ENCODE data around the gene THY1. TPM values are rescaled to one million over a fixed set of nuclear protein-coding genes. Genes with fewer than 3 reads are reported as not detected.

THY1 gene
- total and polyA plus RNA-seq, 8 donors: 28.7 to 130 (median 46.9) TPM

DNA sequence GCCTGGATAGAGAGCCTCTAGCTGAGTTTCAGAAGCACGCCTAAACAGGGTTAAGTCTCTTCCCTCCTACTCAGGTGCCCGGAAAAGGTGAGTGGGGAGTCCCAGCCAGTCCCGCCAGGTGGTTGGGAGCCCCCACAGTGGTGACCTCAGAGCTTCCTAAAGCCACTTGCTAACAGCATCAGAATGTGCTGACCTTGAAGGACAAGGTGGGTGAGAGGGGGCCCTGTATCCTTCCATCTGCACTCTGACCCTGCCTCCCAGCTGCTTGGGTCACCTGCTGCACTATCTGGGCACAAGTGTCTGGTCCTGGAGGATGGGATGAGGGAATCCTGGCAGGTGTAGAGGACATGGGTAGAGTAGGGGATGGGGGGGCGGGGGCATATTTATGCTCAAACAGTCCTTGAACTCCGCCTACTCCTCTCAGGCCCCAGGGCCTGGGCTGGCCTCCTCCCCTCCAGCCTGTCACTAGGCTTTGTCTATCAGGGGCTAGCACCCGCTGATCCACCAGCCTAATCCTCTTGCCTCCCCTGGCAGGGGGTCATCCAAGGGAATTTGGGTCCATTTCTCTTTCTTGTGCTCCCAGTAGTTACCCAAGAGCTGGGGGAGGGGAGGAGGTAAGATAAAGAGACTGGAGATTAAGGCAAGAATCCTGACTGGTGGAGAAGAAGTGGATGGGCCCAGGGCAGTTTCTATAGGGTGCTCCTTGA, 44.9 kb downstream of the THY1 start:
- H3K9me3 ChIP-seq: no peaks in the 10 kb centered on the region
- no peak for ATAC-seq
- DNase-seq: peak in 1 of 4 donors; percentile 17
- no peak overlapping the region for H3K4me3 ChIP-seq
- TF ChIP-seq, protein P1, sequence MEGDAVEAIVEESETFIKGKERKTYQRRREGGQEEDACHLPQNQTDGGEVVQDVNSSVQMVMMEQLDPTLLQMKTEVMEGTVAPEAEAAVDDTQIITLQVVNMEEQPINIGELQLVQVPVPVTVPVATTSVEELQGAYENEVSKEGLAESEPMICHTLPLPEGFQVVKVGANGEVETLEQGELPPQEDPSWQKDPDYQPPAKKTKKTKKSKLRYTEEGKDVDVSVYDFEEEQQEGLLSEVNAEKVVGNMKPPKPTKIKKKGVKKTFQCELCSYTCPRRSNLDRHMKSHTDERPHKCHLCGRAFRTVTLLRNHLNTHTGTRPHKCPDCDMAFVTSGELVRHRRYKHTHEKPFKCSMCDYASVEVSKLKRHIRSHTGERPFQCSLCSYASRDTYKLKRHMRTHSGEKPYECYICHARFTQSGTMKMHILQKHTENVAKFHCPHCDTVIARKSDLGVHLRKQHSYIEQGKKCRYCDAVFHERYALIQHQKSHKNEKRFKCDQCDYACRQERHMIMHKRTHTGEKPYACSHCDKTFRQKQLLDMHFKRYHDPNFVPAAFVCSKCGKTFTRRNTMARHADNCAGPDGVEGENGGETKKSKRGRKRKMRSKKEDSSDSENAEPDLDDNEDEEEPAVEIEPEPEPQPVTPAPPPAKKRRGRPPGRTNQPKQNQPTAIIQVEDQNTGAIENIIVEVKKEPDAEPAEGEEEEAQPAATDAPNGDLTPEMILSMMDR (IDR thresholded peaks at IDR 0.05): no peak
- peaks cover 10 to 26% of the 10 kb centered on the region in 2 donors for H3K4me1 ChIP-seq
- no peak overlapping the region for H3K27ac ChIP-seq
- intact Hi-C loops (cut with DNase I): no loop called here
- no peaks in the 10 kb centered on the region for H3K36me3 ChIP-seq
- H3K27me3 ChIP-seq: peaks cover 0 to 12% of the 10 kb centered on the region in 2 donors

DNA sequence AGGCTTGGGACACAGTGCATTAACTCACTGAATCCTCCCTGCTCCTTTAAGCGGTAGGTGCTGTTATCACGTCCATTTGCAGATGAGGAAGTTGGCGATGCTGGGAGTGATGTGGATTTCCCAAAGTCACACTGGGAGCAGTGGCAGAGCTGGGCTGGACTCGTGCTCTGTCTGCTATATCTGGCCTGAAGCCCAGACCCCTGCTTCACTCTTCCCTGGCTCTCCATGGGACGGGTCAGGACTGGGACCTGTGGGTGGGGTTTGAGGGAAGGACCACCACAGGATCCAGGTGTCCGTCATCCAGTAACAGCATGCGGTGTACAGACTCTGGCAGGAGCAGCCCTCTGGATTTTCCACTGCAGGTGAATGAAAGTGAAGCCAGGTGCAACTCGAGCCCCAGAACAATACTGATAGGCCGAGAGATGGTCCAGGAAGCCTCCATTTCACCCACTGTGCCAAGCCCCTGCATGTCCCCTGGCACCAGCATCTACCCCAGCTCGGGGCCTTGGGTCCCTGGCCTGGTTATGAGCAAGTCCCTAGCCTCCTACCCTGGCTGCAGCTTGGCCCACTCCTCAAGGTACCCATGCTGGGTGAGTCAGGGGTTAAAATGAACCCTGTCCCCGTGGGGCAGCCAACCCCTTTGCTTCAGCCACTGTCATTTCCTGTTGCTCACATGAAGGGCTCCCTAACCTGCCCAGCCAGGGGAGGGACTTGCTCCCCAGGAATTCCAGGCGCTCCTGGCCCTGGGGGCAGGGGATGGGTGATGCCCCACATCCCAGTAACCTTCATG, 45.7 kb downstream of the THY1 start:
- DNase-seq (peak in 1 of 4 donors; percentile 31), ATAC-seq (no peak)
- H3K27ac ChIP-seq: no peak overlapping the region
- H3K27me3 ChIP-seq: peaks cover 0 to 12% of the 10 kb centered on the region in 2 donors
- H3K36me3 ChIP-seq: no peaks in the 10 kb centered on the region
- intact Hi-C loops (cut with DNase I): no loop called here
- peaks cover 10 to 26% of the 10 kb centered on the region in 2 donors for H3K4me1 ChIP-seq
- no peak overlapping the region for H3K4me3 ChIP-seq
- TF ChIP-seq, protein P1 (IDR thresholded peaks at IDR 0.05): no peak
- H3K9me3 ChIP-seq: no peaks in the 10 kb centered on the region

DNA sequence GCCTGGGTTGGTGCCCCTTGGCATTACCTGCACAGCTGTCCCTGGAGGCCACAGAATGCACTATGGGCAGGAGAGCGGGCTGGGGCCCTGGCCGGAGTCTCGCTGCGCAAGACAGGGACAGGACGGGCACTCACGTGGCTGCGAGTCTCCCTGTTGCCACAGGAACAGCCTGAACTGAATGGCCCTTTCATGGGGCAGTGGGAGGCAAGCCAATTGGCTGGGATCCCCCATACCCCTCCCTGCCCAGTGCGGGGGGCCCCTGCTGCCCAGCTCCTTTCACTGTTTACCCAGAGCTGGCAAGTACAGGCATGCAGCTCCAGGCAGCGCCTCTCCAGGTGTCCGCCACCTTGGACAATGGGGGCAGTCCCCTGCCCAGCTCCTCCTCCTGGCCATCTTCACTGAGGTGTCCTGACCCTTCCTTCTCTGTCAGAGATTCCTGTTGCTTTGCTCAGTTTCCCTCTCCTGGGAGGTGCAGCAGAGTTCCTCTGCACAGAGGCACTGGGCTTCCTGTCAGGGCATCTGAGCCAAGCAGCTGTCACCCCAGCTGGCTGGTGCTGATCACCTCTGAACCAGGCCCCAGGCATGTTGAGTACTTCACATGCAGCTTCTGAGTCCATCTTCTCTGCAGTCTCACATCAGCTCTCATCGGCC, 46.6 kb downstream of the THY1 start:
- peak; percentile 56 for ATAC-seq
- Histone ChIP-seq H3K36me3 (no peaks in the 10 kb centered on the region), H3K4me1 (peaks cover 6 to 18% of the 10 kb centered on the region in 2 donors), H3K4me3 (no peak overlapping the region), H3K27ac (peak overlapping the region in 1 of 2 donors; percentile 33), H3K9me3 (no peaks in the 10 kb centered on the region), H3K27me3 (peaks cover 0 to 11% of the 10 kb centered on the region in 2 donors)
- DNase-seq: peak in 3 of 4 donors; percentile 31 to 69 (median 62)
- intact Hi-C loops (cut with DNase I): no loop called here
- TF ChIP-seq, protein P1 (IDR thresholded peaks at IDR 0.05): no peak

DNA sequence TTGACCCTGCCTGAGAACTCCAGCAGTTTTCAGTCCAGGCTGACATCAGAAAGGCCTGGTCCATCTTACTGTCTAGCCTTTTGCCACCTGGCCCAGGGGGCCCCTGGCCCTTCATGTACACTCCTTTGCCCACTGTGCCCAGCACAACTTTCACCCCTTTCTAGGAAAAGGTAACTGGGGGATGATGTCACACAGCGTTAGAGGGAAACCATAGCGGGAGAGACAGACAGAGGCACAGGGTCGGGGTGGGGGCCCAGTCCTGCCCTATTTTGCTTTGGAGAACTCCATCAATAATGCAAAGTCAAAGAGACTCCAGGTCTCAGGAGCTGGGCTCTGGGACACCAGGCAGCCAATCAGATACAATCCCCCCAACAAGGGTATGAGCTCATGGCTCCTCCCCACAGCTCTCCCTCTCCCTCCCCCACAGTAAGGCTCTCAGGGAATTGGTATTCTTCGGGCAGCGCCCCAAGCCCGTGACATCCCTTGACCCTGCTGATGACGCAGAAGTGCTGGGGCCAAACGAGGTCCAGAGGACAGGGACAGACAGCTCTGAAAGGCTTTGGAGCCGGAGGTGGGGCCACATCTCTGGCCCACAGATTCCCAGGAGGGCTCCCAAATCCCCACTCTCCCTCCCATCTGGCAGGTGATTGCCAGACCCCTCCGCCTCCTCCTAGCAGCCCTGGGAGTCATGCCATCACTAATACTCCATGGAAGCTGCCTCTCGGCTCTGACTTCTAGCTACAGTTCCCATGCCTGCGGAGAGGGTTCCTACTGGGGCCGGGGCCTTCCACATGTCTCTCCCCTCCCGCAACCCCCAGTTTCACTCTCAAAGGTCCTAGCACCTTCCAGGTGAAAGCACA, 47.4 kb downstream of the THY1 start:
- Histone ChIP-seq H3K4me1 (peaks cover 6 to 16% of the 10 kb centered on the region in 2 donors), H3K36me3 (no peaks in the 10 kb centered on the region), H3K27me3 (peaks cover 0 to 3% of the 10 kb centered on the region in 2 donors), H3K4me3 (no peak overlapping the region), H3K9me3 (no peaks in the 10 kb centered on the region), H3K27ac (peak overlapping the region in 1 of 2 donors; percentile 33)
- TF ChIP-seq, protein P1 (IDR thresholded peaks at IDR 0.05): no peak
- ATAC-seq (peak; percentile 18), DNase-seq (peak in 1 of 4 donors; percentile 69)
- intact Hi-C loops (cut with DNase I): no loop called here
